Stimulated activated CD4-positive, alpha-beta T cell treated with anti-CD3 and anti-CD28 coated beads, Interleukin-12 subunit alpha, Interleukin-12 subunit beta, amount 100 ng/mL, for 4 hours (primary cell): ENCODE measurements around the gene GFAP.
A peak's percentile ranks its signal among the peaks of the same experiment; 100 is the strongest.
"Not testable (repeated sequence)": the region's sequence is repeated elsewhere in the genome, so short reads cannot be mapped to it uniquely, and the experiment has no call there.

Experiments
- DNase-seq: peaks from one replicate; pipeline ENCODE4 v3.0.0-alpha.2; 2020

The GFAP gene

GRCh38 chr17:44915321-44915726 lies at the start of gene GFAP:
Gene GFAP, minus strand, starts transcription at chr17:44915500. Its CDS starts 14 bp downstream, at chr17:44915486.
- DNase-seq = no peak

GRCh38 chr17:44961921-44962350 lies 46.6 kb upstream of the GFAP start:
- no peak for DNase-seq

GRCh38 chr17:44960691-44961090 lies 45.4 kb upstream of the GFAP start:
- DNase-seq = no peak

GRCh38 chr17:44959821-44960531 lies 44.7 kb upstream of the GFAP start:
- DNase-seq = no peak

- DNase-seq = no peak
These were observed 42.0 kb upstream of the GFAP start for GRCh38 chr17:44956998-44957981.

GRCh38 chr17:44955674-44956425 lies 40.5 kb upstream of the GFAP start:
- no peak for DNase-seq

- DNase-seq = no peak
These were observed 37.7 kb upstream of the GFAP start for GRCh38 chr17:44952946-44953475.

- no peak for DNase-seq
These were observed 33.1 kb upstream of the GFAP start for GRCh38 chr17:44948315-44948795.

GRCh38 chr17:44947461-44948314 lies 32.4 kb upstream of the GFAP start, which contains the start of gene KIF18B:
Gene KIF18B, minus strand, starts transcription at chr17:44947773. Its CDS starts 11,429 bp downstream, at chr17:44936344.
- DNase-seq = peak; percentile 80

GRCh38 chr17:44945652-44946051 lies 30.4 kb upstream of the GFAP start:
- not testable (repeated sequence) for DNase-seq

- DNase-seq = no peak
These were observed 27.2 kb upstream of the GFAP start for GRCh38 chr17:44942456-44942855.

- DNase-seq = no peak
These were observed 26.5 kb upstream of the GFAP start for GRCh38 chr17:44941712-44942331.

GRCh38 chr17:44940768-44941167 lies 25.5 kb upstream of the GFAP start:
- no peak for DNase-seq

- no peak for DNase-seq
These were observed 25.0 kb upstream of the GFAP start for GRCh38 chr17:44940317-44940716.

GRCh38 chr17:44935116-44935515 lies 19.8 kb upstream of the GFAP start:
- DNase-seq = no peak

- no peak for DNase-seq
These were observed 19.4 kb upstream of the GFAP start for GRCh38 chr17:44934745-44935105.

GRCh38 chr17:44933824-44934744 lies 18.8 kb upstream of the GFAP start:
- no peak for DNase-seq

GRCh38 chr17:44932787-44933097 lies 17.4 kb upstream of the GFAP start:
- DNase-seq = no peak

GRCh38 chr17:44932096-44932786 lies 16.9 kb upstream of the GFAP start:
- DNase-seq = no peak

GRCh38 chr17:44931376-44931775 lies 16.1 kb upstream of the GFAP start:
- no peak for DNase-seq
